Vagina (tissue), 2 donors: ENCODE data around the gene MYADM. TPM values are rescaled to one million over a fixed set of nuclear protein-coding genes. Genes with fewer than 3 reads are reported as not detected.

Experiments used
- DNase-seq, 2 donors: peaks; one replicate each; pipeline ENCODE4 v3.0.0-alpha.2; 2017; ENCODE audit errors: extremely low spot score in 2 of 2
- H3K27ac ChIP-seq: fragments of 200-600 bp; sonication (generic); one replicate; pipeline ENCODE4 v1.5.1; 2019
- H3K27me3 ChIP-seq: fragments of 200-600 bp; sonication (generic); one replicate; pipeline ENCODE4 v1.5.1; 2019
- H3K36me3 ChIP-seq, 2 donors: fragments of 200-600 bp; sonication (generic); one replicate each; pipeline ENCODE4 v1.5.1; 2017 to 2019
- H3K4me1 ChIP-seq: fragments of 200-600 bp; sonication (generic); one replicate; pipeline ENCODE4 v1.5.1; 2019
- H3K4me3 ChIP-seq, 2 donors: fragments of 200-600 bp; sonication (generic); 1 replicate in 1 of 2; 2 replicates in 1 of 2; pipeline ENCODE4 v1.5.1; 2016 to 2019
- H3K9me3 ChIP-seq: fragments of 200-600 bp; sonication (generic); one replicate; pipeline ENCODE4 v1.5.1; 2019
- POLR2A ChIP-seq, 2 donors: fragments of 450-650 bp; IDR thresholded peaks; one replicate each; pipeline ENCODE4 v1.6.1; 2017; ENCODE audit warnings: antibody characterized with exemption in 2 of 2, mild to moderate bottlenecking in 2 of 2, moderate library complexity in 2 of 2
- POLR2AphosphoS5 ChIP-seq, 2 donors: sonication (generic); formaldehyde crosslinking; IDR thresholded peaks; one replicate each; pipeline ENCODE4 v1.9.0; 2017; ENCODE audit warnings: antibody characterized with exemption in 2 of 2, mild to moderate bottlenecking in 2 of 2, low read depth in 1 of 2; ENCODE audit not compliant: insufficient read depth in 1 of 2
- intact Hi-C: fragments of 100-400 bp; cut with DNase I; formaldehyde crosslinking; loops from one replicate; pipeline ENCODE4 v1.15.1; 2023
- total RNA-seq: library from RNA; depleted of rRNA; stranded (reverse); fragments of >200 nt; gene quantifications from one replicate; pipeline ENCODE4 v1.2.3, GENCODE V29; 2016
- TF ChIP-seq, protein P1 (sequence below), 3 experiments: fragments of 450-650 bp in 2 of 3; fragments of 200-600 bp in 1 of 3; sonication (generic) in 1 of 3; IDR thresholded peaks; one replicate each; pipeline ENCODE4 v1.5.1; 2017 to 2019; ENCODE audit warnings: antibody characterized with exemption in 3 of 3, mild to moderate bottlenecking in 2 of 3, moderate library complexity in 2 of 3

MYADM gene
- total RNA-seq, 1 donor from 2014 or later = 68.3 TPM

DNA sequence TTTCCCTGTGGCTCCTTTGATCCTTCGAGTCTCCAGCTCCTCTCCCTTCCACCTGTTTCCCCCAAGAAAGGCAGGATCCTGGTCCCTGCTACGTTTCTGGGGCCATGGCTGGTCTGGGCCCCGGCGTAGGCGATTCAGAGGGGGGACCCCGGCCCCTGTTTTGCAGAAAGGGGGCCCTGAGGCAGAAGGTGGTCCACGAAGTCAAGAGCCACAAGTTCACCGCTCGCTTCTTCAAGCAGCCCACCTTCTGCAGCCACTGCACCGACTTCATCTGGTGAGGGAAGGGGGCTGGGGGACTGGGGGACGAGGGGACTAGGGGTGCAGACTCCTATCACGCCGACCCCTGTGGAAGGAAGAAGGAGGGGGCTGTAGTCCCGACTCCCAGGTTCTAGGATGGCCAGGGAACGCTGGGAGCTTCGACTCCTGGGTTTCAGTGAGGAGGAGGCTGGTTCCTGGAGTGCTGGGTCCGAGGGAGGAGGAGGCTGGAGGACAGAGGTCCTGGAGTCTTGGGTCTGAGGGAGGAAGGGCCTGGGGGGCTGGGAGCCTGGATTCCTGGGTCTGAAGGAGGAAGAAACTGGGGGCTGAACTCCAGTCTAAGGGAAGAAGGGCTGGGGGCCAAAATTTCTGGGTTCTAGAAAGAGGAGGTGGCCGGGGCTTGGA is 14.8 kb downstream of the MYADM start:
- intact Hi-C loops = no loop called here
- peaks cover 10% of the 10 kb centered on the region for H3K27me3 ChIP-seq
- no peaks in the 10 kb centered on the region for H3K36me3 ChIP-seq
- no peak overlapping the region for H3K27ac ChIP-seq
- no peaks in the 10 kb centered on the region for H3K9me3 ChIP-seq
- H3K4me3 ChIP-seq = peak overlapping the region in 1 of 2 donors; percentile 42
- TF ChIP-seq, protein P1, sequence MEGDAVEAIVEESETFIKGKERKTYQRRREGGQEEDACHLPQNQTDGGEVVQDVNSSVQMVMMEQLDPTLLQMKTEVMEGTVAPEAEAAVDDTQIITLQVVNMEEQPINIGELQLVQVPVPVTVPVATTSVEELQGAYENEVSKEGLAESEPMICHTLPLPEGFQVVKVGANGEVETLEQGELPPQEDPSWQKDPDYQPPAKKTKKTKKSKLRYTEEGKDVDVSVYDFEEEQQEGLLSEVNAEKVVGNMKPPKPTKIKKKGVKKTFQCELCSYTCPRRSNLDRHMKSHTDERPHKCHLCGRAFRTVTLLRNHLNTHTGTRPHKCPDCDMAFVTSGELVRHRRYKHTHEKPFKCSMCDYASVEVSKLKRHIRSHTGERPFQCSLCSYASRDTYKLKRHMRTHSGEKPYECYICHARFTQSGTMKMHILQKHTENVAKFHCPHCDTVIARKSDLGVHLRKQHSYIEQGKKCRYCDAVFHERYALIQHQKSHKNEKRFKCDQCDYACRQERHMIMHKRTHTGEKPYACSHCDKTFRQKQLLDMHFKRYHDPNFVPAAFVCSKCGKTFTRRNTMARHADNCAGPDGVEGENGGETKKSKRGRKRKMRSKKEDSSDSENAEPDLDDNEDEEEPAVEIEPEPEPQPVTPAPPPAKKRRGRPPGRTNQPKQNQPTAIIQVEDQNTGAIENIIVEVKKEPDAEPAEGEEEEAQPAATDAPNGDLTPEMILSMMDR (IDR thresholded peaks at IDR 0.05) = no peak
- TF ChIP-seq POLR2AphosphoS5 (IDR thresholded peaks at IDR 0.05; ENCODE audit: insufficient read depth in 1 of 2, low read depth in 1 of 2) = no peak
- TF ChIP-seq POLR2A (IDR thresholded peaks at IDR 0.05) = no peak
- no peak for DNase-seq
- peaks cover 27% of the 10 kb centered on the region for H3K4me1 ChIP-seq

DNA sequence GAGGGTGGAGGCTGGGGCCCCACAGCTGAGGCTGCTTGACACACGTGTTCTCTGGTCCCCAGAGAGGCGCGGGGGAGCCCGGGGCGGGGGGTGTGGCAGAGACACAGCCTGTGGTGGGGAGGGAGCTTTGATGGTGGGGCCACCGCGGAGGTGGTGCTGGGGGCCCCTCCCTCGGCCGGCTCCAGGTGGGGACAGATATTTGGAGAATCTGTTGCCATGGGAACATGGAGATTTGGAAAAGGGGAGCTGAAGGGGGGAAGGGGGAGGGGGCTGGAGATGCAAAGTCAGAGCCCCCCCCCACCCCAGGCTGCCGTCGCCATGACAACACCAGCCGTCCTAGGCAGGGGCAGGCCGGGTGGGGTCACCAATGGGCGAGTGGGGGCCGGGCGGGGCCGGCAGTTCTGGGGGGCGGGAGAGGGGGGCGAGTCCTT is 15.6 kb downstream of the MYADM start:
- Histone ChIP-seq H3K4me3 (no peak overlapping the region), H3K27me3 (peaks cover 10% of the 10 kb centered on the region), H3K27ac (no peak overlapping the region), H3K9me3 (no peaks in the 10 kb centered on the region), H3K36me3 (no peaks in the 10 kb centered on the region), H3K4me1 (peaks cover 27% of the 10 kb centered on the region)
- intact Hi-C loops = no loop called here
- DNase-seq = no peak
- TF ChIP-seq, protein P1 (IDR thresholded peaks at IDR 0.05) = no peak
- TF ChIP-seq POLR2A (IDR thresholded peaks at IDR 0.05) = no peak
- no peak for TF ChIP-seq POLR2AphosphoS5 (IDR thresholded peaks at IDR 0.05; ENCODE audit: insufficient read depth in 1 of 2, low read depth in 1 of 2)

DNA sequence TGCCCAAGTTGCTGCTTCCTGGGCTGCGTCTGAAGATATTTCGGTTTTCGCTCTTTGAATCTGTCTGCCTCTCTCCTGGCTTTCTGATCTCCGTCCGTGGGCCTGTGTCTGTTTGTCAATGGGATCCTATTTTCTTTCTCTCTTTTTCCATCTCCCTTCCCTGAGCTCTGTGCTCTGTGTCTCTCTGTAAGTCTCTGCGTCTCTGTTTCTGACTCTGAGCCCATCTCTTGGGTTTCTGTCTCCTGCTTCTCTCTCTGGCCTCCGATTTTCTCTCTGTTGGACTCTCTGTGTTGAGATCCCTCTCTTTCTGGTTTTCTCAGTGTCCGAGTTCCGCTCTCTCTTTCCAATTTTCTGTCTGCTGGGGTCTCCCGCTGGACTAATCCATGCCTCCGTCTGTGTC is 16.1 kb downstream of the MYADM start:
- peaks cover 10% of the 10 kb centered on the region for H3K27me3 ChIP-seq
- no peaks in the 10 kb centered on the region for H3K36me3 ChIP-seq
- no peak for DNase-seq
- no peak overlapping the region for H3K27ac ChIP-seq
- TF ChIP-seq, protein P1 (IDR thresholded peaks at IDR 0.05) = no peak
- TF ChIP-seq POLR2AphosphoS5 (IDR thresholded peaks at IDR 0.05; ENCODE audit: insufficient read depth in 1 of 2, low read depth in 1 of 2) (no peak), POLR2A (IDR thresholded peaks at IDR 0.05) (no peak)
- H3K9me3 ChIP-seq = no peaks in the 10 kb centered on the region
- H3K4me1 ChIP-seq = peaks cover 25% of the 10 kb centered on the region
- no peak overlapping the region for H3K4me3 ChIP-seq
- intact Hi-C loops = no loop called here

DNA sequence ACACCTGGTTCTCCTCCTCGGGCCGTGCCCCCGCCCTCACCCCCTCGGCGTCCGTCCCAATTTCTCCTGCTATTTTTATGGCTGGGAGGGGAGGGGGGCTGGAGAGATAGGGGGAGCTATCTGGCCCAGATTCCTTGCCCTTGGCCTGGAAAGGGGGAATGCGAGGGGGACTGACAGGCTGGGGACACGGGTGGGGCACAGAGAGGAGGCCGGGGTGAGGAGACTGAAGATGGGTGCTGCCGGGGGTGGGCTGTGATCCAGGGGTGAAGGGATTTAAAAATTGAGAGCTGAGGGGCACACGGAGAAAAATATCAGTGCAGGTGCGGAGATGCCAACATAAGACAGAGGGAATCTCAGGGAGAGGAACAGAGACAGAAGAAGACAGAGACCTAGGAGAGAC is 16.6 kb downstream of the MYADM start:
- TF ChIP-seq POLR2A (IDR thresholded peaks at IDR 0.05) = no peak
- TF ChIP-seq, protein P1 (IDR thresholded peaks at IDR 0.05) = no peak
- TF ChIP-seq POLR2AphosphoS5 (IDR thresholded peaks at IDR 0.05; ENCODE audit: insufficient read depth in 1 of 2, low read depth in 1 of 2) = no peak
- Histone ChIP-seq H3K4me3 (no peak overlapping the region), H3K27ac (no peak overlapping the region), H3K4me1 (peaks cover 21% of the 10 kb centered on the region), H3K27me3 (peaks cover 10% of the 10 kb centered on the region), H3K36me3 (no peaks in the 10 kb centered on the region), H3K9me3 (no peaks in the 10 kb centered on the region)
- DNase-seq = no peak
- intact Hi-C loops = no loop called here

DNA sequence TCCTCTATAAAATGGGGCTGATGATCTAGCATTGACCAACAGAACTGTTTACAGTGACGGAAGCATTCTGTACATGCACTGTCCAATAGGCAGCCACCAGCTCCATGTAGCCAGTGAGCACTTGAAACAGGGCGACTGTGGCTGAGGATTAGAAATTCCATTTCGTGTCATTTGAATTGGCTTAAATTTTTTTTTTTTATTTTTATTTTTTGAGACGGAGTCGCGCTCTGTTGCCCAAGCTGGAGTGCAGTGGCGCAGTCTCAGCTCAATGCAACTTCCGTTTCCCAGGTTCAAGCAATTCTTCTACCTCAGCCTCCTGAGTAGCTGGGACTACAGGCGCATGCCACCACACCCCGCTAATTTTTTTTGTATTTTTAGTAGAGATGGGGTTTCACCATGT is 17.4 kb downstream of the MYADM start:
- no peaks in the 10 kb centered on the region for H3K9me3 ChIP-seq
- intact Hi-C loops = no loop called here
- peaks cover 15% of the 10 kb centered on the region for H3K4me1 ChIP-seq
- no peaks in the 10 kb centered on the region for H3K36me3 ChIP-seq
- no peak overlapping the region for H3K4me3 ChIP-seq
- H3K27me3 ChIP-seq = peaks cover 10% of the 10 kb centered on the region
- no peak for DNase-seq
- H3K27ac ChIP-seq = no peak overlapping the region
- TF ChIP-seq, protein P1 (IDR thresholded peaks at IDR 0.05) = no peak
- TF ChIP-seq POLR2AphosphoS5 (IDR thresholded peaks at IDR 0.05; ENCODE audit: insufficient read depth in 1 of 2, low read depth in 1 of 2) (no peak), POLR2A (IDR thresholded peaks at IDR 0.05) (no peak)
